NCI-H446 (cell line): Measurements from ENCODE around the gene SETDB1.
A peak's percentile ranks its signal among the peaks of the same experiment; 100 is the strongest.

ENCODE experiments used
- DNase-seq, 2 experiments: peaks; one replicate each; lab custom pipeline; 2025; lab: John Stamatoyannopoulos, UW

SETDB1 gene

DNA sequence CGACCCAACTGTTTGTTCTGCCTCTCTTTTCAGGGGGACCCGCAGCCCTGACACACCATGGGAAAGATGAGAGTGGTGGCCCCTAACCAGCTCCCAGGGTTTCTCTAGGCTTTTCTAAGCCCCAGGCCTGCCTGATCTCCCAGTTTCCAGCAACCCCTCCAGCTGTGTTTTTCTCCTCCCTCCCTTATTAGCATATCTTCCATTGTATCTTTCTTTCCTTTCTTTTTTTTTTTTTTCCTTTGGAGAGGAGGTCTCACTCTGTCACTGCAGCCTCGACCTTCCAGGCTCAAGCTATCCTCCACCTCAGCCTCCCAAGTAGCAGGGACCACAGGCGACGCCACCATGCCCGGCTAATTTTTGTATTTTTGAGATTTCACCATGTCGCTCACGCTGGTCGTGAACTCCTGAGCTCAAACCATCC is 50.2 kb downstream of the SETDB1 start:
- DNase-seq, result no peak

DNA sequence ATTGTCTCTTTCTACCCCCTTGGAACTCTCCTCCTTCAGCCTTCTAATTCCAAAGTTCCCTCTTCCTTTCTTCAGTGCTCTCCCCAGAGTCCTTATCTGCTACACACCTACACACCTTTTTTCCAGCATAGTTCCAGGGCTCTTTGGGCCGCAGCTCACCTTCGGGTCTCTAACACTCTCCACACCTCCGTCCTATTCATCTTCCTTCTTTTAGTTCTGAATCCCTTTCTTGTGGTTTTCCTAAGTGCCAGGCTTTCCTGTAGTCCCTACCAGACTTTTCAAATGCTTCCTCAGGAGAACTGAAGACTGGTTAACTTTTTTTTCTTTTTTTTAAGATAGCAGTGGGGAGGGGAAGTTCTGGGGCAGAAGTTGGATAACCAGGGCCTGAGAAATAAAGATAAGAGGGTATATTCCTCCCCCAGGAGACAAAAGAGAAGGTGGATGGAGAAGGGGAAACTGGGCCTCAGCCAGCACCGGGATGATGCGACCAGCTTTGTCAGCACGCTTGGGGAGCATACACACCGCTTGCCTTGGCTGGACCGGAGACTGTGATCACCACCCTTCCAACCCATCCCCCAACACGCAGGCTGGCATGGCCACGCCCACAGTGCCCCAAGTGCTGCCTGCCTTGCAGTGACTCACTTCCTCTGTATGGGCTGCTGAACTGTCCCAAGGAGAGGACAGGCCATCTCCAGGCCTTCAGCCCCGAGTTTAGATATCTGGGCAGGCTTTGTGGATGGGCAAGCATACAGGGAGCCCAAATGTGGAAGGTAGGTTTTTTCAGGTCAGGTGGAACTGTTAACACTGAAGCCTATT is 50.9 kb downstream of the SETDB1 start:
- DNase-seq, result no peak

DNA sequence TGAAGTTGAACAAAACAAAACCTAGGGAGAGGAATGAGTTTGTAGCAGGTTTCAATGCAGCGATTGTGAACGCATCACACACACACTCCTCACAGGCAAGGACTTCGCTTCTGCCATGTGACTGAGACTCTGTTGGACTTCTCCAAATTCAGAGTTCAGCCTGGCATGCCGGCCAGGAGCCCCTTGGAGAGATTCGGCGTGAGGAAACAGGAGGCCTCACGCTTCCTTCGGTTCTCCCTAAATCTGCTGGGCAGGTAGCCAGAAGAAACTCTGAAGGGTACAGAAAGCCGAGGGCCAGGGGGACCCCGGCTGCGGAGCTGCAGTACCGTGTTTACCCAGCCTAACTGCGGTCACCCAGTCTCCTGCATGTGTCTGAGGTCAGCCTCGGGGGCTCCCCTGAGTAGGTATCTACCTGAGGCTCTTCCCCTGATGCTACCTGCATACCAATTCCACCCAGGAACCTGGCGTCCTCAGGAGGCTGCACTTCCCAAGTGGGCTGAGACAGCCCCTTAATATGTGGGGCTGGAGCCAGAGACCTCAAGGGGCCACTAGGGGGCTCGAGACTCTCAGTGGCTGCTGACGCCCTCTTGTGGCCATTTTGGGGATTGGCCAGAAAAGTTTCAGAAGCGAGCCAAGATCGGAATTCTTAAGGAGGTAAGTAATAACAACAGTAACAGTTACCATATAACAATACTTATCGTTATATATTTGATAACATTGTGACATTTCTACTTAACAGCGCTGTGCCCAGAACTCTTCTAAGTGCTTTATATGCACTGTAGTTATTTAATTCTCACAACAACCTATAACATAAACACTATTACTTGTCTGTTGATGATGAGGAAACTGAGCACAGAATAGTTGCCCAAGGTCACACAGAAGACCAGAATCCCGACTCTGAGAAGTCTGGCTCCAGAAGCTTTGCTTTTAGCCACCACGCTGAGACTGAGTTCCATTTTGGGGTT is 53.2 kb downstream of the SETDB1 start:
- peak; percentile 87 to 95 for DNase-seq

DNA sequence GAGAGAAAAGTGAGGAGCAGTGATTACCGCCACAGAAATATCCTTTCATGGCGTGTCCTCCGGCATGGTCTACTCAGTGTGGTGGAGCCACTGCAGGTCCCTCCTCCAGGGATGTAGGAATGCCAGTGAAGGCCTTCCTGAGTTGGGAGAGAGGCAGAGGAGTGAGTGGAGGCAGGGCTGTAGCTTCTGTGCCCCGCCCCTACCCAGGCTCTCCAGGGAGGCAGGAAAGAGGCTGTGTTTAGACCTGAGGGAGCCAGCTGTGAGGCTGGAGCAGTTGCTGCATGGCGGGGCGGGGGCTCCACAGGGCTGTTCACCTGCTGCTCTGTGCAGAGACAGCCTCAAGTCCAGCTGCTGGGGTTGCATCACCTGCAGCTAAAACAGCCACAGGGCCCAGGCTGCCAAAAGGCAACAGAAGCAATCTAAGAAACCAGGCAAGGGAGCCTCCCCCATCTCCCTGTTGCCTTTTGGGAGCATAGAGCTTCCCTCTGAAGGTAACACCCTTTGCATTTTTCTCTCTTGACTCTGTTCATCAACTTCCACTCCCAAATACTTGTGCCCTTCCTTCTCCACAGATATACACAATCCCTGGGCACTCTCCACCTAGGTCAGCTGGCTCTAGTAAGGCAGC is 55.1 kb downstream of the SETDB1 start:
- no peak for DNase-seq

DNA sequence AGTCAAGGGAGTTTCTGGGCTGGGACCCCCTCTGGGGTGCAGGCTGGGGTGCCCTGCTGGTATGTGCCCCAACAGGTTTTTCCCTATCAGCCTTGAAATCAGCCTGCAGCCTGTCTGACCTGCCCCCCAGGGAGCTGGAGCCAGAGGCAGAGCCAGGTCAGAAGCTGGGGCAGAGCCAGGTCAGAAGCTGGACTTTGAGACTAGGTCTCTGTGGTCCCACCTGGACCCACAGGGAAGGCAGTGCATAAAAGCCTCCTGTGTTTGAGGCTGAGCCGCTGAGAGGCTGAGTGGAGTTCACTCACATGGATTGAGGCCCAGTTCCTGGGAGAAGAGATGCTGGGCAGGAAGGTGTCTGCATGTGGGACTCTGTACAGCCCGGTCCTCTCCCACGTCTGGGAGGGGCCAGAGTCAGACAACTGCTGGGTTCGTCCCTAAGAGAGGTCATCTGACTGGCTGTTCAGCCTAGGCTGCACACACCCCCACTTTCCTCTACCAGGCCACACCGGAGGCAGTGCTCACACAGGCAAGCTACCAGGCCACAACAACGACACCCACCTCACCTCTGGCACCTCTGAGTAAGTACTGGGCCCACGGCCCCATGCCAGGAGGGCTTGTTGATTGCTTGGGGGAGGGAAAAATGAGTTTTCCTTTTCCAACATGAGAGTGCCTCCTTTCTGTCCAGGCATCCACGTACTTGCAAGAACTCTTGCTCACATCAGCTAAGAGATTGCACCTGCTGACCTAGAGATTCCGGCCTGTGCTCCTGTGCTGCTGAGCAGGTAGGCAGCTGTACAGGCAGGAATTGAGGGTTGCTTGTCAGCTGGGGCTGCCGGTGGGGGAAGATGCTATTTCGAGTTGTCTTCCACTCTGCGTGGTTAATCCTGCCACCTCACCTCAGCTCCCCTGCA is 55.9 kb downstream of the SETDB1 start, which contains the start of gene ANXA9:
ANXA9 (plus strand) TSS at position 488 of the 908 bp plus-strand sequence. CDS start 814 bp downstream, outside the sequence.
- DNase-seq, result no peak

DNA sequence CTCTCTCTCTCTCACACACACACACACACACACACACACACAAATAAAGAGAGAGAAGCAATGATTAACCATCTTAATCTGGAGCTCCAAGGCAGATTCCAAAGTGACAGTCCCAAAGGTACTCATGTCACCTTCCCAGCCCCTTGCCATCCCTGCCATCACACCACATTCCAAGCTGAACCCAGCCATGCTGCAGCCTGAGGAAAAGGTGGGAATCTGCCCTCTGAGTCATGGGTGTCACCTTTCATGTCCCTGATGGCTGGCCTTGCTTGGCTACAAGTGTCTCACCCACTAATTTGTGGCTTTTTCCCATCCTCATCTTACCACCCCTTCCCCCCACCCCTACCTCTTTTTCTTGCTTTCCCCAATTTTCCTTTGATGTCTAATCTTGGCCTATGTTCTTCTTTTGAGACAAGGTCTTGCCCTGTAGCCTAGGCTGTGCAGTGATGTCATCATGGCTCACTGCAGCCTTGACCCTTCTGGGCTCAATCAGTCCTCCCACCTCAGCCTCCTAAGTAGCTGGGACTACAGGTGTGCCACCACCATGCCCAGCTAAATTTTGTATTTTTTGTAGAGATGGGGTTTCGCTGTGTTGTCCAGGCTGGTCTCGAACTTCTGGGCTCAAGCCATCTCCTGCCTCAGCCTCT is 59.1 kb downstream of the SETDB1 start:
- no peak for DNase-seq

DNA sequence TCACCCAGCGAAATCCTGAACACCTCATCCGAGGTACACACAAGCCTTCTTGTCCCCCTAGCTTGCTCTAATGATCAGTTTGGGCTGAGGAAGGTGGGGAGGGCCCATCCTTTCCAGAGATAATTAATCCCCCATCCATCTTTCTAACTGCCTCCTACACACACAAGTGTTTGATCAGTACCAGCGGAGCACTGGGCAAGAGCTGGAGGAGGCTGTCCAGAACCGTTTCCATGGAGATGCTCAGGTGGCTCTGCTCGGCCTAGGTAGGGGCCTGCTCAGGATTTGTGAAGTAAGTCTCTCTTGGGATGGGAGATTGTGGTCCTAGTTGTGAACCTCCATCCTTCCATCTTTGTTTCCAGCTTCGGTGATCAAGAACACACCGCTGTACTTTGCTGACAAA is 61.8 kb downstream of the SETDB1 start:
- no peak for DNase-seq

DNA sequence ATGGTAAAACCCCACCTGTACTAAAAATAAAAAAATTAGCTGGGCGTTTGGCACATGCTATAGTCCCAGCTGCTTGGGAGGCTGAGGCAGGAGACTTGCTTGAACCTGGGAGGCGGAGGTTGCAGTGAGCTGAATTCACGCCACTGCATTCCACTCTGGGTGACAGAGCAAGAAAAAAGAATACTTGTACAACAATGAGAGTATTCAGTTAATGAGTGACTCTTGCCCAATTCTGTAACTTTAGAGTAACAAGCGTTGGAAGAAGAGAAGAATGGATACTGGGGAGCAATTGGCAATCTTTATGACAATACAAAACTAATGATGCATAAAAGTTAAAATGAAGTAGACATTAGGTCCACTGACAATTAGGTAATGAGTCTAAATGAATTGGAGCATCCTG is 66.5 kb downstream of the SETDB1 start:
- no peak for DNase-seq

DNA sequence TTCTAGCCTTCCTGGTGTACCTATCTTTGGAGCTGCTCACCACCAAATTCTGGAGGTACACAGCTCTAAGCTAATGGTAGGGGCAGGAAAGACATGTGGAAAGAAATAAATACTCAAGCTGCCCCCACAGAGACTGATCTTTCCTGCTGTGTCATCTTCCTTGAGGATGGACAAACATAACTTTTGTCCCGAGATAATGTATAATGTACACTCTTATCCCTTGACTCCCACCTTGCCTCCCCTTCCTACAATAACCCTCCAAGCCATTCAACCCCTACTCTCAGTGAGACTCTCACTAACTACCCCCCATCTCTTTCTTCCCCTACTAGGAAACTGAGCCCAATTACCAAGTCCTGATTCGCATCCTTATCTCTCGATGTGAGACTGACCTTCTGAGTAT is 68.1 kb downstream of the SETDB1 start:
- no peak for DNase-seq

DNA sequence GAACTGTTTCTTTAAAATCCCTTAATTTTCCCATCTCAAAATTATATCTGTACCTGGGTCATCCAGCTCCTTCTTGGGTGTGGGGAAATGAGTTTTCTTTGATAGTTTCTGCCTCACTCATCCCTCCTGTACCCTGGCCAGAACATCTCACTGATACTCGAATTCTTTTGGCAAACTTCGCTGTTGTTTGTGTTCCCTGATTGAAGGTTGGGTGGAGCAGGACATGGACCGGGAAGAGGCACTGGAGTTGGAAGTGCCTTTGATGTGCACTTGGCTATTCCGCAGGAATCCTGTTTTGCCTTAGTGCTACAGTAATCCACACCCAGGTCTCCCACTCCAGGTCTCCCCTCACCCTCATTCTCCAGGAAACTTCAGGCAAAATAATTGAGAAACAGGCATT is 69.3 kb downstream of the SETDB1 start:
- DNase-seq, result no peak

DNA sequence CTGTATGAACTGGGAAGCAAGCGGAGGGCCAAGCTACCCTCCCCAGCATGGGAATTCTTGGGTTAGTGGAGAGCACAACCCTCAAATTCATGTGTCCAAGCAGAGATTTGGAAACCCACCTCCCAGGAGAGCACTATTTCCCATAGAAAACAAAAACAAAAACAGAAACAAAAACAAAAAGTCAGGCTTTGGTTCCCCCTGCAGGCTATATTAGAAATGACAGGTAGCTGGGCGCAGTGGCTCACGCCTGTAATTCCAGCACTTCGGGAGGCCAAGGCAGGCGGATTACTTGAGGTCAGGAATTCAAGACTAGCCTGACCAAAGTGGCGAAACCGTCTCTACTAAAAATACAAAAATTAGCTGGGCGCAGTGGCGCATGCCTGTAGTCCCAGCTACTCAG is 69.7 kb downstream of the SETDB1 start:
- DNase-seq, result peak in 1 of 2 experiments; percentile 37

DNA sequence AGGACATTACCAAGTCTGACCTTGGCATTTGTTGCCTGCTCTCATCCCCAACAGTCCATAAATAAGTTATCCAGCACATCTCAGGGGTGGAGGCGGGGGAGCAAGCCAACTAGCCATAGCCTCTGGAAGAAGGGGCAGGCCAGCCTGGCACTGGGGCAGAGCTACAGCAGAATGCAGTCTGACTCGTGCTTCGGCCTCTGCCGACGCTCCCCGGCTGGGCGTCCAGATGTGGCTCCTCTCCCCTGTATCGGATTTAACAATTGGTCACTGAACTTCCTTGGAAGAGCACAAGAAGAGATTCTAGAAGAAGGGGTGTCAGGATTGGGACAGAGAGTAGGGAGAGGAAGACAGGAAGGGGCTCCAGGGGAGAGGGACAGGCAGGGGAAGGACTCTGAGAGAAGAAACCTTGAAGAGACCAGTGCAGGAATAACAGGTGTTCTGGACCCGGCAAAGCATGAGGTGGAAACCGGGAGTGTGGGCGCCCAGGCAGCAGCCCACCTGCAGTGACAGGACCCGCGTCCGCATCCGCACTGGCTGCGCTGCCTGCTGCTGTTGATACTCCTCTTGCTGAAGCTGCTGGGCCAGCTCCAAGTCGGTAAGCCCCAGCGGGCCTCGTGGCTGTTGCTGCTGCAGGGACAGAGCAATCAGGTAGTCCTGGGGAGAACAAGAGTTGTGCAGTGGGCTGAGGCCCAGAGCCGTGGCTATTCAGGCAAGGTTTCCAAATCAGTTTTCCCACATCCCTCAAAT is 71.1 kb downstream of the SETDB1 start:
- DNase-seq, result no peak

DNA sequence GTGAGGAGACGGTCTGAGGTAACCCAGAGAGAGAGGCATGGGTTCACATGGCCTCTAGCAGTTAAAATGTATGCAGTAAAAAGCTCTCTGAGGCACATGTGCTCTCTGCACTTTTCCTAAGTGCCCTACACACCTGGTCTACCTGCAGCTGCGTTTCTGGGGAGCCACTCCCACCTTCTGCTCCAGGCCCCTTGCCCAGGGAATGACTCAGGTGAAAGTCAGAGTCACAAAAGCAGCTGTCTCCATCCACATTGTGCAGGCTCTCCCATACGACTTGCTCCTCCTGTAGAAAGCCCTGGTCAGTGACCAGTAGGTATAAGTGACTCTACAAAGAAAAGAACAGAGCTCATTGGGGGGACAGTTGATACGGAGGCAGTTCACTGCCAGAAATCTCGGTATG is 71.8 kb downstream of the SETDB1 start:
- DNase-seq, result no peak

DNA sequence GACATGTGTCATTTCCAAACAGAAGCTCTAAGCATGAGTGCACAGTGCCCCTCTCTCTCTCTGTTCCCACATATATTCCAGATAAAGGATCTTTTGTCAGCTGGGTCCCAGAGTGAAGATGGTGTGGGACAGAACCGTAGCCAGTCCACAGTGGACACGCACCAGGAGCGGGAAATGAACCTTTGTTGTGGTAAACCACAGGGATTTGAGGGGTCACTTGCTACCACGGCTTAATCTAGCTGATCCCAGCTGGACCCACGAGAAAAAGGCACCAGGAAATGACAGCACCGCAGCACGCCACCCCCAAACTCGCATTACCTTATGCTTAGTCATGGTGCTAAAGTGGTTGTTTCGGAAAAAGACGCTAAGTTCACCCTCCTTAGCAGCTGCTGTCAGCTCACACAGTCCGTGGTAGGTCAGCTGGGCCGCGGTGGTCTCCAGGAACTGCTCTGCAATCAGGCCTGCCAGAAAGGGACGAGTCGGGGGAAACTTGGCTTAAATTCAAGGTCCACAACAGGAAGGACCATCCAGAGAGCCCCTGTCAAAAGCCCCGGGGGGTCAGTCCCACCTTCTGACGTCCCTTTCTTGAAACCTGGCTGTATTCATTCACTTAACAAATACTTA is 73.0 kb downstream of the SETDB1 start:
- no peak for DNase-seq

DNA sequence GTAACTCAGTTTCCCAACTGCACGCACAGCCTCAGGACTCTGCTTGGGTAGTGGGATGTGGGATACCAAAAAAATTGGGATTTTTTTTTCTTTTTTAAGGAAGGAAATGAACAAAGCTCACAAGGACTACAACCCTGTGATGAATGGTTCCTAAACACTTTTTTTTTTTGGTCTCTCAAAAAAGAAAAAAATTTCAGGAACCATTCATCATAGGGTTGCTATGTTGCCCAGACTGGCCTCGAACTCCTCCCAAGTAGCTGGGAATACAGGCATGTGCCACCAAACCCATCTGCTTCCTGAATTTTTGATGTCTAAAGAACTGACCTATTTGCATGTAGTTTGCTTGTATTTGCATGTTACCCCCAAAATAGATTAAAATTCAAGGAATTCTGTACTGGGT is 73.8 kb downstream of the SETDB1 start:
- DNase-seq, result no peak

DNA sequence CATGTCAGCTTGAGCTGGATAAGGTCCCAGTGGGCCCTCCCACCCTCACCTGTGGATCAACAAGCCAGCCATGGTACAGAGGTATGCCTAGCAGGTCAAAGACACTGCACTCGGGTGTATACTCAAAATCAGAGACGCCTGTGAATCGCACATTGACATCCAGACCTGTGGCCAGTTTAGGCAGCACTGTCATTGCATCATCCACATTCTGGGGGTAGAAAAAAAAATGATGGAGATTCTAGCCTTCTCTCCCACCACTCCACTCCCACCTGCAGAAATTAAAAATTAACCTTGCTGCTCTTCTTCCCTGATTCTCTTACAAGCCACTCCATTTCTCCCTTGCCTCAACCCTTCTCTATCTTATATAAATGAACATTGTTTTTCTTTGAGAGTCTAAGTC is 74.2 kb downstream of the SETDB1 start:
- DNase-seq, result no peak

DNA sequence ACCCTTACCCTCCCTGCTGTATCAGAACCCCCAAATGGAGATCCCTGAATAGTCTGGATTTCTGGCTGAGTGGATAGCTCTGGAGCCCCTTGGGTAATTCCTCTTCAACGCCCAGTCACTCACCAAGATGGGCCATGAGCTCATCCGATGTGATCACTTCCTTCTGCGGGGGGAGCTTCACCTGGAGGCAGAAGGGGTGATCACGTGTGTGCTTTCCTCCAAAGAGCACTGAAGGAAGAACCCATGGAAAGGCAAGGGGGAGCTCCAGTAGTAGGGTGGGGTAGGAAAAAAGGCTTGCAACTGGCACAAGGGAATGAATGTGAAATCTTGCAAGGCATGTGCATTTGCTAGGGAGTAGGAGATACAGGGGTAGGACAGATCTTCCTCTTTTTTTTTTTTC is 75.4 kb downstream of the SETDB1 start:
- no peak for DNase-seq

DNA sequence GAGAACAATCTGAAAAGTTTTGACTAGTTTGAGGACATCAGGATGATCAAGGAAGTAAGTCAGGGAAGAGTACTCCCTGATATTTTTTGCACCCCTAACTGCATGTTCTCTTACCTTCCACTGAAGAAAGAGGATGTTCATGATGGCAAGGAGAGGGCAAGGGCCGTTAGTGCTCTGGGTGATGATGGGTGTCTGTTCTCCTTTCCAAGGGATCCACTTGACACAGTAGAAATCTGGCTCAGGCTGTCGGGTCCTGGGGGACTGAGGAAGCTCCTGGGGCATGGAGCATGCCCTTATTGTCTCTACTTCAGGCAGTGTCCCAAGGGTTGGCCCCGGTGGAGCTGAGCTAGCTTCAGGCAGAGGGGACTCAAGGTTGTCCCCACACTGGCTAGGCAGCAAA is 75.9 kb downstream of the SETDB1 start:
- DNase-seq, result no peak

DNA sequence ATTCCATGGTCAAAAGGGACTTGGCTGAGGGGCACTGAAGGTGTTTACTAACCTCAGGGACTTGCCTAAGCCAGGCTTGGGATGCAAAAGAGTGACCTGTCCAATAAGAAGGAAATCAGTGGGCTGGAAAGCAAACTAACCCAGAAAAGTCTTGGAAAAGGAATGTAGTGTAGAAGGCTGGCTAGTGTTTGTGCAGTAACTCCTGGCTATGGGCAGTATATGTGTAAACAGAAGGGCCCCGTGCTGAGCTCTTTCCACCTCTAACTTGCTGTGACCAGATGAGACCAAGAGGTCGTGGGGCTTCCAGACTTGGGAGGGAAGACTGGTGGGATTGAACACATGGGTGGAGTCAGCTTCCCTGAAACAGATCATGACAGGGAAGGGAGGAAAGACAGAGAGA is 76.4 kb downstream of the SETDB1 start:
- DNase-seq, result no peak

DNA sequence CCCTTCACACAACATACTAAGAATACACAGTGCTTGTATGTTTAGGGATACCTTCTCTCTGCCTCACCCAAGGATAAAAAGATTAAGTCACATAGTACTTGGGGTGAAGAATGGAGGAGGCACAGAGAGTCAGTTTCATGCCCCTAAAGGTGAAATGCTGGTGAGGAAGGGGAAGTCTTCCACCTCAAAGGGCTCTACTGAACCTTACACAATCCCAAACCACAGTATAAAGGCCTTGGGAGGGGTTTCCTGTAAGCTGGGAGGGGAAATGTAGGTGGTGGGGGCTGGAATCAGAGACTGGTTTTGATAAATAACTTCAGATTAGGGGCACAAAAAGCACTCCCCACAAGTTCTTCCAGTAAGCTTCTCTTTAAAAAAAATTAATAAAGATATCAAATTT is 77.0 kb downstream of the SETDB1 start:
- no peak for DNase-seq
